ENCODE data around the gene PPP6R3. TPM values are rescaled to one million over a fixed set of nuclear protein-coding genes. Genes with fewer than 3 reads are reported as not detected.
A peak's percentile ranks its signal among the peaks of the same experiment; 100 is the strongest.

The PPP6R3 gene
- total RNA-seq, 4 donors from 2014 or later, result 238 to 334 (median 268) TPM

GRCh38 chr11:68517121-68517741 lies 56.7 kb downstream of the PPP6R3 start:
- Histone ChIP-seq H3K4me1 (peaks cover 7 to 16% of the 10 kb centered on the region in 2 donors), H3K9me3 (no peaks in the 10 kb centered on the region), H3K27ac (no peak overlapping the region), H3K4me3 (replicated peaks in 1 of 3) (no peak overlapping the region), H3K36me3 (peaks cover under 1 to 7% of the 10 kb centered on the region in 2 donors), H3K27me3 (no peaks in the 10 kb centered on the region)
- WGBS, 2 donors, result 86 to 91% methylated on average over 5 of the region's 5 CpGs
- no peak for DNase-seq
- intact Hi-C loops (cut with DNase I), result no loop called here
- no peak for TF ChIP-seq POLR2A (IDR thresholded peaks at IDR 0.05)
- TF ChIP-seq, protein P1, sequence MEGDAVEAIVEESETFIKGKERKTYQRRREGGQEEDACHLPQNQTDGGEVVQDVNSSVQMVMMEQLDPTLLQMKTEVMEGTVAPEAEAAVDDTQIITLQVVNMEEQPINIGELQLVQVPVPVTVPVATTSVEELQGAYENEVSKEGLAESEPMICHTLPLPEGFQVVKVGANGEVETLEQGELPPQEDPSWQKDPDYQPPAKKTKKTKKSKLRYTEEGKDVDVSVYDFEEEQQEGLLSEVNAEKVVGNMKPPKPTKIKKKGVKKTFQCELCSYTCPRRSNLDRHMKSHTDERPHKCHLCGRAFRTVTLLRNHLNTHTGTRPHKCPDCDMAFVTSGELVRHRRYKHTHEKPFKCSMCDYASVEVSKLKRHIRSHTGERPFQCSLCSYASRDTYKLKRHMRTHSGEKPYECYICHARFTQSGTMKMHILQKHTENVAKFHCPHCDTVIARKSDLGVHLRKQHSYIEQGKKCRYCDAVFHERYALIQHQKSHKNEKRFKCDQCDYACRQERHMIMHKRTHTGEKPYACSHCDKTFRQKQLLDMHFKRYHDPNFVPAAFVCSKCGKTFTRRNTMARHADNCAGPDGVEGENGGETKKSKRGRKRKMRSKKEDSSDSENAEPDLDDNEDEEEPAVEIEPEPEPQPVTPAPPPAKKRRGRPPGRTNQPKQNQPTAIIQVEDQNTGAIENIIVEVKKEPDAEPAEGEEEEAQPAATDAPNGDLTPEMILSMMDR (IDR thresholded peaks at IDR 0.05), result no peak

GRCh38 chr11:68518191-68518590 lies 57.6 kb downstream of the PPP6R3 start:
- H3K4me3 ChIP-seq (replicated peaks in 1 of 3), result no peak overlapping the region
- no peaks in the 10 kb centered on the region for H3K27me3 ChIP-seq
- no peaks in the 10 kb centered on the region for H3K9me3 ChIP-seq
- peaks cover 7 to 10% of the 10 kb centered on the region in 2 donors for H3K36me3 ChIP-seq
- peaks cover 7 to 16% of the 10 kb centered on the region in 2 donors for H3K4me1 ChIP-seq
- 53 to 55% methylated on average over 1 of the region's 1 CpG for WGBS, 2 donors
- no peak for TF ChIP-seq POLR2A (IDR thresholded peaks at IDR 0.05)
- TF ChIP-seq, protein P1 (IDR thresholded peaks at IDR 0.05), result no peak
- H3K27ac ChIP-seq, result no peak overlapping the region
- intact Hi-C loops (cut with DNase I), result no loop called here
- no peak for DNase-seq

GRCh38 chr11:68521969-68522652 lies 61.6 kb downstream of the PPP6R3 start:
- peaks cover 7 to 16% of the 10 kb centered on the region in 2 donors for H3K36me3 ChIP-seq
- intact Hi-C loops (cut with DNase I), result no loop called here

GRCh38 chr11:68523033-68523432 lies 62.5 kb downstream of the PPP6R3 start:
- Histone ChIP-seq H3K27me3 (no peaks in the 10 kb centered on the region), H3K4me1 (peaks cover 37 to 41% of the 10 kb centered on the region in 2 donors), H3K36me3 (peaks cover 9 to 19% of the 10 kb centered on the region in 2 donors), H3K9me3 (no peaks in the 10 kb centered on the region), H3K4me3 (replicated peaks in 1 of 3) (no peak overlapping the region), H3K27ac (no peak overlapping the region)
- 92 to 93% methylated on average over 4 of the region's 4 CpGs for WGBS, 2 donors
- no peak for DNase-seq
- intact Hi-C loops (cut with DNase I), result no loop called here
- TF ChIP-seq, protein P1 (IDR thresholded peaks at IDR 0.05), result no peak
- TF ChIP-seq POLR2A (IDR thresholded peaks at IDR 0.05), result no peak

More at GRCh38 chr11:68521969-68522652, 61.6 kb downstream of the PPP6R3 start:
- no peaks in the 10 kb centered on the region for H3K27me3 ChIP-seq
- H3K4me3 ChIP-seq (replicated peaks in 1 of 3), result no peak overlapping the region
- no peaks in the 10 kb centered on the region for H3K9me3 ChIP-seq
- WGBS, 2 donors, result 94 to 95% methylated on average over 4 of the region's 4 CpGs
- H3K4me1 ChIP-seq, result peaks cover 30 to 41% of the 10 kb centered on the region in 2 donors
- no peak for TF ChIP-seq POLR2A (IDR thresholded peaks at IDR 0.05)
- TF ChIP-seq, protein P1 (IDR thresholded peaks at IDR 0.05), result no peak
- H3K27ac ChIP-seq, result peak overlapping the region in 1 of 3 donors; percentile 4
- no peak for DNase-seq

DNA sequence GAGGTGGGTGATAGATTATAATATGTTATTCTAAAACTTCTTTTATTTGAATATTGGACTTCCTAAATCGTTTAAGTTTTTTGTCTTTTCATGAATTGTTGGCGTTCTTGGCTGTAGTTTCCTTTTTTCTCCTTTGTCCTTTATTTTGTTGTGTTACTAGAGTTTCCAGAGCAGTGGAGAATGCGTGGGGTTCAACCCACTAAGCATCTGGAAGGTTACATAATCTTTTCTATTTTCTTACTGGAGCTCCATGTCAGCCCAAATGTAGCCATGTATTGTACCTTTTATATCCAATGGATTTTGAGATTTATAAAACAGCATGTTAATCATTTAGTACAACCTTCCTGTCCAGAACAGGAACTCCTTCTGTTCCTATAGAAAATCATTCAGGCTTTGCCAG lies 63.2 kb downstream of the PPP6R3 start:
- H3K4me1 ChIP-seq, result peaks cover 40 to 42% of the 10 kb centered on the region in 2 donors
- peak overlapping the region in 2 of 3 donors; percentile 45 to 48 for H3K27ac ChIP-seq
- 74 to 82% methylated on average over 3 of the region's 3 CpGs for WGBS, 2 donors
- no peak overlapping the region for H3K4me3 ChIP-seq (replicated peaks in 1 of 3)
- no peaks in the 10 kb centered on the region for H3K9me3 ChIP-seq
- DNase-seq, result no peak
- peaks cover 9 to 19% of the 10 kb centered on the region in 2 donors for H3K36me3 ChIP-seq
- H3K27me3 ChIP-seq, result no peaks in the 10 kb centered on the region
- no peak for TF ChIP-seq POLR2A (IDR thresholded peaks at IDR 0.05)
- TF ChIP-seq, protein P1 (IDR thresholded peaks at IDR 0.05), result no peak
- intact Hi-C loops (cut with DNase I), result no loop called here

Data from thyroid gland (tissue), 4 donors.